ENCODE results near the gene SLC5A6.
A peak's percentile ranks its signal among the peaks of the same experiment; 100 is the strongest.

SLC5A6 gene
- total RNA-seq: 160 reads per million, percentile 90 among the genes with 10 or more reads in this experiment

- peak; percentile 82 for DNase-seq
Measured at GRCh38 chr2:27211943-27212625, at the start of gene SLC5A6, which contains the start of gene ATRAID. TSS of gene SLC5A6 (minus strand) at chr2:27212268. CDS start at chr2:27207650, 4,618 bp downstream. TSS of gene ATRAID (plus strand) at chr2:27212041. CDS start at chr2:27212369, 328 bp downstream.

- no peak for DNase-seq
Measured at GRCh38 chr2:27261241-27261925, 49.3 kb upstream of the SLC5A6 start.

DNA sequence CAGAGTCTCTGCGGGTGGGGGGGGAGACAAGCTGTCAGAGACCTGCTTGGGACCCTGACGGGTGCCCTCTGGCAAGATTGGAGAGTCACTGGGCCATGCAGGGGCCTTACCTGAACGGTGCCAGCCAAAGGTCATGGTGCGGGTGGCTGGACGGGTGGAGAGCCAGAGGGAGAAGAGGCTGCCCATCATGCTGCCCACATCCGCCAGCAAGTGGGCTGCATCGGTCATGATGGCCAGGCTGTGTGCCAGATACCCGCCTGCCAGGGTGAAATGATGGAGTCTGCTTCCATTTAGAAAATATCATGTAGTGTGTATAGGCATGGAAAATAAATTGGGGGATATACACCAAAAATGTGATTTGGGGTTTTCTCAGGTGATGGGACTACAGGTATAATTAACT is 46.0 kb upstream of the SLC5A6 start:
- DNase-seq: no peak

GRCh38 chr2:27256855-27257454 is 44.9 kb upstream of the SLC5A6 start:
- DNase-seq: no peak

- no peak for DNase-seq
Measured at GRCh38 chr2:27255660-27256059, 43.6 kb upstream of the SLC5A6 start.

- DNase-seq: no peak
Measured at GRCh38 chr2:27255187-27255586, 43.1 kb upstream of the SLC5A6 start.

DNA sequence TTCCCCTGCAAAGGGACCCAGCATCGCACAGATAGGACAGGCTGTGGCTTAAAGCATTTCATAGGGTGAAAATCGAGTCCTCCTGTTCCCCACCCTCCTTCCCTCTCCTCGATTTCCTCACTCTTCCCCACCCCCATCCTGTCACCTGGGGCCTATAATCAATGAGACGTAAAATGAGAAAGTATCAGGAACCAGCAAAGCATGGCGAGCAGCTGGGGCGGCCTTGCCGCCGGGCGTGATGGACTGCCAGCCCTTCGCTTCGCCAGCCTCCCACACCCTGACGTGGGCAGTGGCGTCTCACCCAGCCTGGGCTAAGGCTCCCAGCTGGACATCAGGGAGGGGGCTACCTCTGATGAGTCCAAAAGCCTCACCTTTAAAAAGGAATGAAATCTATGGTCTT is 39.7 kb upstream of the SLC5A6 start:
- no peak for DNase-seq

DNA sequence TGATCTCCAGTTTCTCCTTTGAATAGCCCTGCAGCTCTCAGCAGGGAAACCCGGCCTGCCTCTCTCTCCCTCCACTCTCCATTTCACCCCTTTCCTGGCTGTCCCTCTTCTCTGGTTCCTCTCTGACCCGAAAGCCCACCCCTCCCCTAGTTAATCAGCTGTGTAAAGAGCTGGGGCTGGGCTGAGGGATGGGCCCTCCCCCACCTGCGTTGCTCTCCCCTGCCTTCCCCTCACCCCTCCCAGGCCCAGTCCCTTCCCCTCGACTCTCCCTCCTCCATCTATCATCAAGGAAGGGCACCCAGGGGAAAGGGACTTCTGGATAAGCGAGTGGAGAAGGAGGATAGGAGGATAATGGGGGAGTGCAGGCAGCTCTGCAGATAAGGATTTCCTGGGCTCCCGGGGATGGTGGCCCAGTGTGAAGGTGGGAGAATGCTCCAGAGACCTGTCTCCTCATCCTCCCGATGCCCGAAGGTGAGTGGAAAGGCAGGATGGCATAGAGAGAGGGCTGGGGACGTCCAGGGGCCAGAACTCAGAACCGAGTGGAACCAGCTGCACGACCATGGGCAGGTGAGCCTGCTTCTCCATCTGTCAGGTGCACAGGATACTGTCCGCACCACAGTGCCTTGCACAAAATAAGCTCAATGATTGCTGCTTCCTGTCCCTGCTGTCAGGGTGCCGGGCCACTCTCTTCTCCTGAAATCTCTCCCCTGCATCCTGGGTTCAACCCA is 38.7 kb upstream of the SLC5A6 start:
- no peak for DNase-seq

- no peak for DNase-seq
Measured at GRCh38 chr2:27249891-27250651, 38.0 kb upstream of the SLC5A6 start.

- no peak for DNase-seq
Measured at GRCh38 chr2:27249159-27249890, 37.3 kb upstream of the SLC5A6 start.

GRCh38 chr2:27247893-27248292 is 35.8 kb upstream of the SLC5A6 start:
- no peak for DNase-seq

GRCh38 chr2:27245626-27246025 is 33.6 kb upstream of the SLC5A6 start:
- no peak for DNase-seq

DNA sequence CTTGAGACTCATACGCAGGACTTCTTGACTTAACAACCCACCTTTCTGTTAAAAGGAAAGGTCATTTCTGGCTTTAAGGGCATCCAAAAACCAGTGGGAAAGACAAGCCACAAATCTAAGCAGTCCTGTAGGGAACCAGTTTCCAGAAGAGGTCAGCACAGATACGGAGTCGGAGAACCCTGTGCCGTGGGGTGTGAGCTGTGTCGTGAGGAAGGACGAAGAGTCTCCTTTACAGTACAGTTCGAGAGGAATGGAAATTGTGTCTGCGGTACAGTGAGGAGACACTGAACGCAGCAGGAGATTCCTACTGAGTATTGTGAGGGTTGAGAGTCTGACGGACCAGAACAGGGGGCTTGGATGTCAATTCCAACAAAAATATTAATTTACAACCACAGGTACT is 33.0 kb upstream of the SLC5A6 start:
- no peak for DNase-seq

- no peak for DNase-seq
Measured at GRCh38 chr2:27243391-27244130, 31.5 kb upstream of the SLC5A6 start.

- no peak for DNase-seq
Measured at GRCh38 chr2:27242614-27242951, 30.5 kb upstream of the SLC5A6 start.

- DNase-seq: no peak
Measured at GRCh38 chr2:27241761-27242613, 29.9 kb upstream of the SLC5A6 start.

- no peak for DNase-seq
Measured at GRCh38 chr2:27240406-27240805, 28.3 kb upstream of the SLC5A6 start.

- DNase-seq: no peak
Measured at GRCh38 chr2:27238976-27239375, 26.9 kb upstream of the SLC5A6 start.

DNA sequence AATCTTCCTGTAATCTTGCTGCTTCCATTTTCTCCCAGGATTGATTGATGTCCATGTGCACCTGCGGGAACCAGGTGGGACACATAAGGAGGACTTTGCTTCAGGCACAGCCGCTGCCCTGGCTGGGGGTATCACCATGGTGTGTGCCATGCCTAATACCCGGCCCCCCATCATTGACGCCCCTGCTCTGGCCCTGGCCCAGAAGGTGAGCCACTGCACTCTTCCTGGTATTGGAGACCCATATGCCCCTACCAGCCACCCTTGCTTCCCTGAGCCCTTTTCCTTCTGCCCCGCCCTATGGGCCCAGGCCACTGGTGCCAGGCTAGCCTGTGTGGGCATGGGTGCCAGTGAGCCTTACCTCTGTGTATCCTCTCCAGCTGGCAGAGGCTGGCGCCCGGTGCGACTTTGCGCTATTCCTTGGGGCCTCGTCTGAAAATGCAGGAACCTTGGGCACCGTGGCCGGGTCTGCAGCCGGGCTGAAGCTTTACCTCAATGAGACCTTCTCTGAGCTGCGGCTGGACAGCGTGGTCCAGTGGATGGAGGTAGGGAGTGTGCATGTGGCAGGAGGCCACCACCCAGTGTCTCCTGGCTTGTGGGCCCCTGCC is 25.4 kb upstream of the SLC5A6 start:
- no peak for DNase-seq

DNA sequence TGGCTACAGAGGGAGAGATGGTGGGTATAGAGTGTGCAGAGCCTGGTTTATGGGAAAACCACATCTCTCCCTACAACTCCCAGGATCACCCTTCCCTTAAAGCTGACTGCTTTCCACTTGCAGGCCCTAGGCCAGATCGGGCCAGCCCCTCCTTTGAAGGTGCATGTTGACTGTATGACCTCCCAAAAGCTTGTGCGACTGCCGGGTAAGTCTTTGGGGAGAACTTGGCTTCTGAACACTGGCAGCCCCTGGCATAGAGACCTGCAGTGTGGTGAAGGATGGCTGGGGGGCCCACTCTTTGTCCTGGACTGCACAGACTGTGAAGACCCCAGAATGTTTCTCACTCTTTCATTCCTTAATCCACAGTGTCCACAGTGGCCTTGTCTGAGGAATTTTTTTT is 24.6 kb upstream of the SLC5A6 start:
- no peak for DNase-seq

All from effector CD4-positive, alpha-beta T cell (primary cell).